Measurements from ENCODE around the gene SVBP.
A peak's percentile ranks its signal among the peaks of the same experiment; 100 is the strongest.

SVBP gene

GRCh38 chr1:42784547-42784945 is 32.7 kb downstream of the SVBP start:
- no peak overlapping the region for H2AFZ ChIP-seq
- no peaks in the 10 kb centered on the region for H3K27me3 ChIP-seq (ENCODE audit: control insufficient read depth, insufficient read depth, low read length)
- H3K9me3 ChIP-seq (ENCODE audit: control insufficient read depth, low read length), result no peaks in the 10 kb centered on the region
- no peaks in the 10 kb centered on the region for H3K36me3 ChIP-seq (ENCODE audit: control insufficient read depth, insufficient read depth, low read length)
- TF ChIP-seq CTCF (IDR thresholded peaks at IDR 0.05), result no peak
- no peak overlapping the region for H3K27ac ChIP-seq
- H3K4me1 ChIP-seq, result no peaks in the 10 kb centered on the region
- no peak overlapping the region for H3K4me2 ChIP-seq (ENCODE audit: low read length)
- H3K9ac ChIP-seq, result no peak overlapping the region
- no peaks in the 10 kb centered on the region for H3K79me2 ChIP-seq
- H3K4me3 ChIP-seq (ENCODE audit: low read depth, low read length), result no peak overlapping the region

GRCh38 chr1:42783092-42783491 is 34.1 kb downstream of the SVBP start:
- no peak overlapping the region for H3K4me2 ChIP-seq (ENCODE audit: low read length)
- no peak overlapping the region for H3K9ac ChIP-seq
- no peak overlapping the region for H2AFZ ChIP-seq
- no peaks in the 10 kb centered on the region for H3K4me1 ChIP-seq
- no peaks in the 10 kb centered on the region for H3K27me3 ChIP-seq (ENCODE audit: control insufficient read depth, insufficient read depth, low read length)
- H3K9me3 ChIP-seq (ENCODE audit: control insufficient read depth, low read length), result no peaks in the 10 kb centered on the region
- no peak overlapping the region for H3K27ac ChIP-seq
- no peaks in the 10 kb centered on the region for H3K36me3 ChIP-seq (ENCODE audit: control insufficient read depth, insufficient read depth, low read length)
- no peaks in the 10 kb centered on the region for H3K79me2 ChIP-seq
- no peak overlapping the region for H3K4me3 ChIP-seq (ENCODE audit: low read depth, low read length)
- TF ChIP-seq CTCF (IDR thresholded peaks at IDR 0.05), result no peak

DNA sequence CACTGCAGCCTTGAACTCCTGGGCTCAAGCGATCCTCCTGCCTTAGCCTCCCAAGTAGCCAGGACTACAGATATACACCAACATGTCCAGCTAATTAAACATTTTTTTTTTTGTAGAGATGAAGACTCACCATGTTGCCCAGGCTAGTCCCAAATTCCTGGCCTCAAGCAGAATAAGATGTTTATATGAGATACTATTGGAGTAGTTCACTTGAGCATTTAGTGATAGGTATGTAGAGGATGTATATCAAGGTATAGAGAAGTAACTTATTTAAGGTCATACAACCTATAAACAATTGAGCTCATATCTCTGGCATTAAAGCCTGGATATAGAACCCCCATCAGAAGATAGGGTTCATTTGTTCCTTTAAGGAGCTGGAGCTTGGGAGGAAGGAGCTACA is 37.0 kb downstream of the SVBP start:
- H3K36me3 ChIP-seq (ENCODE audit: control insufficient read depth, insufficient read depth, low read length), result no peaks in the 10 kb centered on the region

GRCh38 chr1:42779725-42780124 is 37.5 kb downstream of the SVBP start:
- TF ChIP-seq CTCF (IDR thresholded peaks at IDR 0.05), result no peak
- H3K4me3 ChIP-seq (ENCODE audit: low read depth, low read length), result no peak overlapping the region
- H3K9me3 ChIP-seq (ENCODE audit: control insufficient read depth, low read length), result no peaks in the 10 kb centered on the region
- no peaks in the 10 kb centered on the region for H3K4me1 ChIP-seq
- no peak overlapping the region for H2AFZ ChIP-seq
- no peak overlapping the region for H3K27ac ChIP-seq
- H3K4me2 ChIP-seq (ENCODE audit: low read length), result no peak overlapping the region
- H3K79me2 ChIP-seq, result no peaks in the 10 kb centered on the region
- H3K36me3 ChIP-seq (ENCODE audit: control insufficient read depth, insufficient read depth, low read length), result no peaks in the 10 kb centered on the region
- H3K9ac ChIP-seq, result no peak overlapping the region
- H3K27me3 ChIP-seq (ENCODE audit: control insufficient read depth, insufficient read depth, low read length), result no peaks in the 10 kb centered on the region

More for the DNA sequence above, 37.0 kb downstream of the SVBP start:
- Histone ChIP-seq H3K9me3 (ENCODE audit: control insufficient read depth, low read length) (no peaks in the 10 kb centered on the region), H3K4me3 (ENCODE audit: low read depth, low read length) (no peak overlapping the region), H3K27me3 (ENCODE audit: control insufficient read depth, insufficient read depth, low read length) (no peaks in the 10 kb centered on the region), H3K4me2 (ENCODE audit: low read length) (no peak overlapping the region), H3K27ac (no peak overlapping the region), H3K4me1 (no peaks in the 10 kb centered on the region), H2AFZ (no peak overlapping the region), H3K9ac (no peak overlapping the region), H3K79me2 (no peaks in the 10 kb centered on the region)
- no peak for TF ChIP-seq CTCF (IDR thresholded peaks at IDR 0.05)

DNA sequence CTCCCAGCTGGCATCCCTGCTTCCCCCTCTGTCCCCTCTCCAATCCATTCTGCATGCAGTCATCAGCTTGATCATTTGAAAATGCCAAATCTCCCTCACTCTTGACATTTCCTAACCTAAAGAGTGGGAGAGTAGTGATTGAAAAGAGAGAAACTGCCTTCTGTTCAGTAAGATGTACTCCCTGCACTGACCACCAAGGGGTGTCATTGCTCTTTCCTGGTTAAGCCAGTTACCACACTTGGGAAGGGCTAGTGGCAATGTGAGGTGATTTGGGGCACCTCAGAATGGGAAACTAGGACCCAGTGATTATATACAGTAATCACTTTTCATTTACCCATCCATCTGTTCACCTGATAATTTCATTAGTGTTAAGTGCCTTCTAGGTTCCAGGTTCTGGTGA is 39.3 kb downstream of the SVBP start:
- no peaks in the 10 kb centered on the region for H3K36me3 ChIP-seq (ENCODE audit: control insufficient read depth, insufficient read depth, low read length)
- H3K9ac ChIP-seq, result no peak overlapping the region
- no peaks in the 10 kb centered on the region for H3K4me1 ChIP-seq
- no peak overlapping the region for H2AFZ ChIP-seq
- no peak overlapping the region for H3K4me3 ChIP-seq (ENCODE audit: low read depth, low read length)
- H3K9me3 ChIP-seq (ENCODE audit: control insufficient read depth, low read length), result no peaks in the 10 kb centered on the region
- peak; percentile 56 for TF ChIP-seq CTCF (IDR thresholded peaks at IDR 0.05)
- no peaks in the 10 kb centered on the region for H3K79me2 ChIP-seq
- no peaks in the 10 kb centered on the region for H3K27me3 ChIP-seq (ENCODE audit: control insufficient read depth, insufficient read depth, low read length)
- H3K4me2 ChIP-seq (ENCODE audit: low read length), result no peak overlapping the region
- H3K27ac ChIP-seq, result no peak overlapping the region

Data from parathyroid adenoma (tissue), 2 donors.